ENCODE data around the gene EDRF1. TPM values are rescaled to one million over a fixed set of nuclear protein-coding genes. Genes with fewer than 3 reads are reported as not detected.

The EDRF1 gene
- total RNA-seq, 1 experiment from 2014 or later, result 40.5 TPM

DNA sequence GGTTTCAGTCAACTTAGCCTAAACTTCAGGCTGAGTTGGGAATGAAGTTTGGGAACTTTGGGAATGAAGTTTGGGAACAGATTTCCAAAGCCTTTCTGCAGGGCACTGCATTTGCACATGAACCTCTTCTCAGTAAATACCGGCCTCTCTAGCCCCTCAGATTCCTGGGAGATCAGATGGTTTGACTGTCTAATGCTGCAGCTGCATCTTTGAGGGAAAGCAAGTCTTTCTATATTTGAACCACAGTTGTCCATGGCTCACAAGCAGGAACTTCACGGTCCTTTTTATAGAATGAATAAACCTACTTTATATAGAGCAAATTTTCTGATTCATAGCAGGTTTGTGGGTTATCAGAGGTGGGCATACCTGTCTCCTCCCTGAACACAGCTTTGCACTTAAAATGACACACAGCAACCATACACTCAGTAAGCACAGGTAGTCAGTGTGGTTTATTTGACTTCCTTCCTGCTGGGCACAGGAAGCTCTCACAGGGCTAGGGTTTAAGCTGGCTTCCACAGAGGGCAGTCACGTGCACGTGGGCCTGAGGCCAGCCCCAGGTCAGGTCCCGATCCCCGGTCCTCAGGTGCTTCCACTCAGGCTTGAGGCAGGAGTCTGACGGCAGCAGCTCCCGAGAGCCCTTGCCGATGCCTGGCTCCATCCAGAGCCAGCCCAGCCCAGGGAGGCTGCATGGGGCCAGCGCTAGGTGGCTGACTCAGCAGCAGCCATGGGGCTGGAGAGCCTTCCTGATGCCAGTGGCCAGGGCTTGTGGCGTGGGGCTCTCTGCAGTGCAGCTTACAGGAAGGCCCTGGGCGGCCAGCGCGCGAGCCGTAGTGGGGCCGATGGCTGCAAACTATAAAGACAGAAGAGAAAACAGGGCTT, 68.9 kb downstream of the EDRF1 start:
- no peak for DNase-seq (ENCODE audit: low spot score)
- no peaks in the 10 kb centered on the region for H3K9me3 ChIP-seq (ENCODE audit: low read depth, low read length, poor library complexity, severe bottlenecking)
- H3K27ac ChIP-seq (ENCODE audit: low read depth, low read length, poor library complexity, severe bottlenecking), result no peak overlapping the region
- no TSS peak for BruUV-seq (replicated peaks)
- ChIA-PET CTCF (no interaction called here), POLR2A (ENCODE audit: low non-redundant PET) (no interaction called here)
- intact Hi-C loops (cut with micrococcal nuclease; ENCODE audit: unreplicated experiment), result no loop called here
- H3K4me3 ChIP-seq (ENCODE audit: low read depth, low read length, poor library complexity, severe bottlenecking), result no peak overlapping the region
- H3K36me3 ChIP-seq (ENCODE audit: insufficient read depth, low read length, poor library complexity, severe bottlenecking), result no peaks in the 10 kb centered on the region
- TF ChIP-seq EZH2 (IDR thresholded peaks at IDR 0.05; ENCODE audit: borderline replicate concordance, low read depth, low read length, poor library complexity, severe bottlenecking), result no peak
- TF ChIP-seq, protein P1, sequence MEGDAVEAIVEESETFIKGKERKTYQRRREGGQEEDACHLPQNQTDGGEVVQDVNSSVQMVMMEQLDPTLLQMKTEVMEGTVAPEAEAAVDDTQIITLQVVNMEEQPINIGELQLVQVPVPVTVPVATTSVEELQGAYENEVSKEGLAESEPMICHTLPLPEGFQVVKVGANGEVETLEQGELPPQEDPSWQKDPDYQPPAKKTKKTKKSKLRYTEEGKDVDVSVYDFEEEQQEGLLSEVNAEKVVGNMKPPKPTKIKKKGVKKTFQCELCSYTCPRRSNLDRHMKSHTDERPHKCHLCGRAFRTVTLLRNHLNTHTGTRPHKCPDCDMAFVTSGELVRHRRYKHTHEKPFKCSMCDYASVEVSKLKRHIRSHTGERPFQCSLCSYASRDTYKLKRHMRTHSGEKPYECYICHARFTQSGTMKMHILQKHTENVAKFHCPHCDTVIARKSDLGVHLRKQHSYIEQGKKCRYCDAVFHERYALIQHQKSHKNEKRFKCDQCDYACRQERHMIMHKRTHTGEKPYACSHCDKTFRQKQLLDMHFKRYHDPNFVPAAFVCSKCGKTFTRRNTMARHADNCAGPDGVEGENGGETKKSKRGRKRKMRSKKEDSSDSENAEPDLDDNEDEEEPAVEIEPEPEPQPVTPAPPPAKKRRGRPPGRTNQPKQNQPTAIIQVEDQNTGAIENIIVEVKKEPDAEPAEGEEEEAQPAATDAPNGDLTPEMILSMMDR (conservative IDR thresholded peaks at IDR 0.05; ENCODE audit: low read depth, low read length), result no peak
- no peaks in the 10 kb centered on the region for H3K27me3 ChIP-seq (replicated peaks; ENCODE audit: insufficient read depth, low read depth, low read length, poor library complexity)
- H3K4me1 ChIP-seq (ENCODE audit: insufficient read depth, low read length, poor library complexity, severe bottlenecking), result no peaks in the 10 kb centered on the region

DNA sequence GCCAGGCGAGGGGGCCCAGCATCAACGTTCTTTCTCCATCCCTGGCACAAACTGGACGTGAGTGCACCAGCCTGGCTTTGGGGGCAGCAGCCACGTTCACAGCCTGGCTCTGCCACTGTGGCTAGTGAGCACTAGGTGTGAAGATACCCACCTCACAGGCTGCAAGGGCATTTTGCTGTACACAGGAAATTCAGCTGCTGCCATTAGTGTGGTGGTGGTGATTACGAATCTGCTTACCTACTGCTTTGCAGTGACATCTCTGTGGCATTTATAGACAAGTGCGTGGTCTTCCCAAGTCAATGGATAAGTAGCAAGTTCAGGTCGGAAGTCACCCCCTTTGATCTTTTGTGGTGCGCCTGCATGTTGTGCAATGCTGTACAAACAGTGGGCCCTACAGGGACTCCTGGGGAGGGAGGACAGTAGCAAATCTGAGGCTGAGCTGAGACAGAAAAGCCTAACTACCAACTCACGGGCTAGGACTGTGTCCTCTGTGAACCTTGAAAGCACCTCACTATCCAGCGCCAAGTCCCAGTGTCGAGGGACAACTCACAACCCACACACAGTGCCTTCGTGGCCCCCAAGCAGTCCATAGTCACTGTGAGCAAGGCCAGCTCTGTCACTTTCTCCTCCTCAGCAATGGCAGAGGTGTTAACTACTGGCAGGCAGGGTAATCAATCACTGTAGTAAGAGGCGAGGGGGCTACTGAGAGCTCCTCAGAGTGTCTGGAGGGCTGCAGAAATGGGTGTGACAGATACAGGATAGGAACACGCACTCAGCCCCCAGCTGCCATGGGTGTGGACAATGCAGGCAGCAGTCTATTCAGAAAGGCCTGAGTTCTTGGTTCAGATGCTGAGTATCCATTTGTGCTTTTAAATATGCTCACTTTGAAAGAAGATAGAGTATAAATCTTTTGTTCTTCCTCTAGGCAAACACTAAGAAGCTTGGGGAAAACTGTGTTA, 73.1 kb downstream of the EDRF1 start:
- CTCF ChIA-PET, result no interaction called here
- Histone ChIP-seq H3K9me3 (ENCODE audit: low read depth, low read length, poor library complexity, severe bottlenecking) (no peaks in the 10 kb centered on the region), H3K4me1 (ENCODE audit: insufficient read depth, low read length, poor library complexity, severe bottlenecking) (no peaks in the 10 kb centered on the region), H3K4me3 (ENCODE audit: low read depth, low read length, poor library complexity, severe bottlenecking) (no peak overlapping the region), H3K27ac (ENCODE audit: low read depth, low read length, poor library complexity, severe bottlenecking) (no peak overlapping the region), H3K27me3 (replicated peaks; ENCODE audit: insufficient read depth, low read depth, low read length, poor library complexity) (no peaks in the 10 kb centered on the region), H3K36me3 (ENCODE audit: insufficient read depth, low read length, poor library complexity, severe bottlenecking) (peaks cover 14% of the 10 kb centered on the region)
- DNase-seq (ENCODE audit: low spot score), result no peak
- POLR2A ChIA-PET (ENCODE audit: low non-redundant PET), result no interaction called here
- intact Hi-C loops (cut with micrococcal nuclease; ENCODE audit: unreplicated experiment), result no loop called here
- BruUV-seq (replicated peaks), result no TSS peak
- TF ChIP-seq, protein P1 (conservative IDR thresholded peaks at IDR 0.05; ENCODE audit: low read depth, low read length), result no peak
- no peak for TF ChIP-seq EZH2 (IDR thresholded peaks at IDR 0.05; ENCODE audit: borderline replicate concordance, low read depth, low read length, poor library complexity, severe bottlenecking)

DNA sequence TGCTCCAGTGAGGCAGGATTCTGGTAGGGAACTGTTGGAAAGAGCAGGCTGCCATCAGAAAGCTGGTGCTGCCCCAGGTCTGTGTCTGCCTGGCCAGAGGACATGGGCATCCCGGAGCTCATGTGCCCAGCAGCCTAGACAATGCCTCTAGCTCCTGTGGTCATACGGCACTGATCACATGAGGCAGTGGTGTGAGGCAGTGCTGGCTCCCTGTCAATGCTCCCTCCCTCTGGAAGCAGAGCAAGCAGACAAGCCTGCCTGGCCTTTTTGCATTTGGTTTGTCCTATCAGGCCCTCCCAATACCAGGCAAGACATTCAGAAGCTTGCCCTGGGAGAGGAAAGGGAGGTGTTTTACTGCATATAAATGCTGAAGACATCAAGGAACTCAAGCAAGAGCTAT, 75.6 kb downstream of the EDRF1 start:
- DNase-seq (ENCODE audit: low spot score), result no peak
- no peak for TF ChIP-seq EZH2 (IDR thresholded peaks at IDR 0.05; ENCODE audit: borderline replicate concordance, low read depth, low read length, poor library complexity, severe bottlenecking)
- ChIA-PET CTCF (no interaction called here), POLR2A (ENCODE audit: low non-redundant PET) (no interaction called here)
- Histone ChIP-seq H3K27ac (ENCODE audit: low read depth, low read length, poor library complexity, severe bottlenecking) (no peak overlapping the region), H3K9me3 (ENCODE audit: low read depth, low read length, poor library complexity, severe bottlenecking) (no peaks in the 10 kb centered on the region), H3K36me3 (ENCODE audit: insufficient read depth, low read length, poor library complexity, severe bottlenecking) (peaks cover 14% of the 10 kb centered on the region), H3K27me3 (replicated peaks; ENCODE audit: insufficient read depth, low read depth, low read length, poor library complexity) (no peaks in the 10 kb centered on the region), H3K4me1 (ENCODE audit: insufficient read depth, low read length, poor library complexity, severe bottlenecking) (no peaks in the 10 kb centered on the region), H3K4me3 (ENCODE audit: low read depth, low read length, poor library complexity, severe bottlenecking) (no peak overlapping the region)
- intact Hi-C loops (cut with micrococcal nuclease; ENCODE audit: unreplicated experiment), result no loop called here
- BruUV-seq (replicated peaks), result no TSS peak

Data from A673 (cell line).